ENCODE results near the gene GIT2. TPM values are rescaled to one million over a fixed set of nuclear protein-coding genes. Genes with fewer than 3 reads are reported as not detected.
"Not testable (repeated sequence)": the region's sequence is repeated elsewhere in the genome, so short reads cannot be mapped to it uniquely, and the experiment has no call there.

Gene GIT2
- total RNA-seq, 1 donor = 86.7 TPM

GRCh38 chr12:109893261-109893995 lies 102.7 kb downstream of the GIT2 start:
- Histone ChIP-seq H3K9me3 (ENCODE audit: low read depth, low read length) (no peaks in the 10 kb centered on the region), H3K4me3 (ENCODE audit: low read length) (no peak overlapping the region), H3K27me3 (ENCODE audit: insufficient read depth, low read length) (no peaks in the 10 kb centered on the region), H3K4me1 (ENCODE audit: insufficient read depth, low read length) (peaks cover 44% of the 10 kb centered on the region)

DNA sequence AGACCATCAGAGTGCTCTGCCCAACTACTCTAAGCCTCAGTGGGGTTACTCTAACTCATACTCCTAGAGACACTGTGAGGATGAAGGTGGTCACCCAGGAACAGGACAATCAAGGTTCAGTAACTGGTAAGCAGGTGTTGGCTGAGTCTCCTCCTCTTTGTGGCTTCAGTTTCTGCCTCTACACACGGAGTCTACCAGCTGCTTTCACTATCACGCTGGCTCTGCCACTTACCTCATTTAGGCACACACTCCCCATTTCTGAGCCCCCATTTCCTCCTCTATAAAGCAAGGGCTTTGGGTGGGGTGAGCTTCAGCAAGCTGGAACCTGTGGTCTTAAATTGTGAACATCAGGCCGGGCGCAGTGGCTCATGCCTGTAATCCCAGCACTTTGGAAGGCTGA lies 103.4 kb downstream of the GIT2 start:
- H3K9me3 ChIP-seq (ENCODE audit: low read depth, low read length) = no peaks in the 10 kb centered on the region
- no peaks in the 10 kb centered on the region for H3K27me3 ChIP-seq (ENCODE audit: insufficient read depth, low read length)
- peaks cover 50% of the 10 kb centered on the region for H3K4me1 ChIP-seq (ENCODE audit: insufficient read depth, low read length)
- H3K4me3 ChIP-seq (ENCODE audit: low read length) = no peak overlapping the region

DNA sequence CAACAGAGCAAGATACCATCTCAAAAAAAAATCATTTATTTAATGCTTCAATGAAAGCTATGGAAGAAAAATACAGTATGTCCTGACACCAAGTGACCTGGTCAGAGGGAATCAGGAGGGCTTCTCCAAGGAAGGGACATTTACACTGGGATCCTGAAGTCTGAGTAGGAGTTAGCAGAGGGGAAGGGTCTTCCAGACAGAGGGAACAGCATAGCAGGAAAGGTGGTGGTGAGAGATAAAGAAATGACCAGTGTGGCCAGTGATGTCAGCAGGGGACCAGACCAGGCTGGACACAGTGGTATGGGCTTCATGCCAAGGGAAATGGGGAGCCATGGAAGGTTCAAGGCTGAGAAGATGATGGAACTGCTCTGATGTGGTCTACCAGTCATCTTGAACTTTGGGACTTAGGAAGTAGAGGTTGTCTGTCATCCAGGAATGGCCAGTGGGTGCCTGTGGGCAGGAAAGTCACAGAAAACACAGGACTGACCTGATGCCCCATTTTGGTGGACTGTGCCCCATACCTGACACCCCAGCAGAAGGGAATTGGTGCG lies 103.9 kb downstream of the GIT2 start:
- Histone ChIP-seq H3K9me3 (ENCODE audit: low read depth, low read length) (no peaks in the 10 kb centered on the region), H3K4me1 (ENCODE audit: insufficient read depth, low read length) (peaks cover 55% of the 10 kb centered on the region), H3K27me3 (ENCODE audit: insufficient read depth, low read length) (no peaks in the 10 kb centered on the region), H3K4me3 (ENCODE audit: low read length) (no peak overlapping the region)

DNA sequence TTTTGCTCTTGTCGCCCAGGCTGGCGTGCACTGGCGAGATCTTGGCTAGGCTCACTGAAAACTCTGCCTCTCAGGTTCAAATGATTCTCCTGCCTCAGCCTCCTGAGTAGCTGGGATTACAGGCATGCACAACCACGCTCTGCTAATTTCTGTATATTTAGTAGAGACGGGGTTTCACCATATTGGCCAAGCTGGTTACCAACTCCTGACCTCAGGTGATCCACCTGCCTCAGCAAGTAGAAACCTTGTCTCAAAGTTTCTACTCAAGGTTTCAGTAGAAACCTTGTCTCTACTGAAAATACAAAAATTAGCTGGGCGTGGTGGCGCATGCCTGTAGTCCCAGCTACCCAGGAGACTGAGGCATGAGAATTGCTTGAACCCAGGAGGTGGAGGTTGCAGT lies 104.4 kb downstream of the GIT2 start:
- not testable (repeated sequence) for H3K9me3 ChIP-seq (ENCODE audit: low read depth, low read length); H3K4me3 ChIP-seq (ENCODE audit: low read length); H3K27me3 ChIP-seq (ENCODE audit: insufficient read depth, low read length)
- peaks cover 61% of the 10 kb centered on the region for H3K4me1 ChIP-seq (ENCODE audit: insufficient read depth, low read length)

GRCh38 chr12:109890620-109891170 lies 105.5 kb downstream of the GIT2 start:
- no peaks in the 10 kb centered on the region for H3K9me3 ChIP-seq (ENCODE audit: low read depth, low read length)
- H3K4me3 ChIP-seq (ENCODE audit: low read length) = no peak overlapping the region
- H3K27me3 ChIP-seq (ENCODE audit: insufficient read depth, low read length) = no peaks in the 10 kb centered on the region
- peaks cover 65% of the 10 kb centered on the region for H3K4me1 ChIP-seq (ENCODE audit: insufficient read depth, low read length)

GRCh38 chr12:109888179-109889020 lies 107.8 kb downstream of the GIT2 start:
- peaks cover 65% of the 10 kb centered on the region for H3K4me1 ChIP-seq (ENCODE audit: insufficient read depth, low read length)
- no peaks in the 10 kb centered on the region for H3K27me3 ChIP-seq (ENCODE audit: insufficient read depth, low read length)
- no peaks in the 10 kb centered on the region for H3K9me3 ChIP-seq (ENCODE audit: low read depth, low read length)
- no peak overlapping the region for H3K4me3 ChIP-seq (ENCODE audit: low read length)

DNA sequence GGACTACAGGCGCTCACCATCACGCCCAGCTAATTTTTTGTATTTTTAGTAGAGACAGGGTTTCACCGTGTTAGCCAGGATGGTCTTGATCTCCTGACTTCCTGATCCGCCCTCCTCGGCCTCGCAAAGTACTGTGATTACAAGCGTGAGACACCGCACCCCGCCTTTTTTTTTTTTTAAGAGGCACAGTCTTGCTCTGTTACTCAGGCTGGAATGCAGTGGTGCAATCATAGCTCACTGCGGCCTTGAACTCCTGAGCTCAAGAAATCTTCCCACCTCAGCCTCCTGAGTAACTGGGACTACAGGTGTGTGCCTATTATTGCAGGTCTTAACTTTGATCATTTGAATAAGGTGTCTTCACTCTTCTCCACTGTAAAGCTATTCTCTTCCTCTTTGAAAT lies 110.6 kb downstream of the GIT2 start:
- Histone ChIP-seq H3K4me3 (ENCODE audit: low read length) (no peak overlapping the region), H3K9me3 (ENCODE audit: low read depth, low read length) (no peaks in the 10 kb centered on the region)

DNA sequence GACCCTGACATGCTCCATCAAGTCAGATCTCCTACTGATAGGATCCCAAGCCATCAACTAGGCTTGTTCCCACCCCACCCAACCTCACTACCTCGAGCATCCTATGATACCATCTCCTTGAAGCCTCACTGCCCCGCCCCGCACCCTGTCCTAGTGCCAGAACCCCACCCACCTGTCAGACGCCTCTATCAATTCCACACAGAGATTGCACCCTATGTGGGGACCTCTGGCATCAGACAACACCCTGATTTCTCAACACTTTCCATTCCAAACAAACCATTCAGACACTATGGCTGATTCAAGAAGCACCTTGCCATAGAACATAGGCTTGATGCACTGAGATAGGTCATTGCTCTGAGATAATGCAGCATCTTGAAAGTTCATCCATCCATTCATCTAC lies 112.7 kb downstream of the GIT2 start:
- Histone ChIP-seq H3K4me1 (ENCODE audit: insufficient read depth, low read length) (peaks cover 48% of the 10 kb centered on the region), H3K9me3 (ENCODE audit: low read depth, low read length) (no peaks in the 10 kb centered on the region), H3K4me3 (ENCODE audit: low read length) (no peak overlapping the region), H3K27me3 (ENCODE audit: insufficient read depth, low read length) (no peaks in the 10 kb centered on the region)

More for the DNA sequence above, 110.6 kb downstream of the GIT2 start:
- Histone ChIP-seq H3K4me1 (ENCODE audit: insufficient read depth, low read length) (peaks cover 54% of the 10 kb centered on the region), H3K27me3 (ENCODE audit: insufficient read depth, low read length) (no peaks in the 10 kb centered on the region)

DNA sequence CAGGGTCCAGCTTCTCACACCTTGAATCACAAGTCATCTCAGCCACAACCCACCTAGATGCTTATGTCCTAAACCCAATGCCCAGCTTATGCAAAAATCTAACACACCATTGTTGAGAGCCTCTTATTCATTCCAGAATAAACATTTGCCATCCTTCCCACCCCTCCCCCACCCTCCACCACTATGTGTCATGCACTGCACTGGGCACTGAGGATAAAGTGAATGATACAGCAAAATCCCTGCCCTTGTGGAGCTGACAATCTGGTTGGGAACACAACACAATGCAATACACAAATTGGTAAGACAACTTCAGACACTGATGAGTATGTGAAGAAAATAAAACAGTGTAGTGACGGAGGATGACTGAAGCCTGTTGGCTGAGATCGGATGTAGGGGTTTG lies 114.4 kb downstream of the GIT2 start:
- no peak overlapping the region for H3K4me3 ChIP-seq (ENCODE audit: low read length)
- peaks cover 48% of the 10 kb centered on the region for H3K4me1 ChIP-seq (ENCODE audit: insufficient read depth, low read length)
- no peaks in the 10 kb centered on the region for H3K27me3 ChIP-seq (ENCODE audit: insufficient read depth, low read length)
- H3K9me3 ChIP-seq (ENCODE audit: low read depth, low read length) = no peaks in the 10 kb centered on the region

- H3K4me3 ChIP-seq (ENCODE audit: low read length) = peak overlapping the region; percentile 88
- no peaks in the 10 kb centered on the region for H3K27me3 ChIP-seq (ENCODE audit: insufficient read depth, low read length)
- H3K4me1 ChIP-seq (ENCODE audit: insufficient read depth, low read length) = peaks cover 50% of the 10 kb centered on the region
- no peaks in the 10 kb centered on the region for H3K9me3 ChIP-seq (ENCODE audit: low read depth, low read length)
Measured at GRCh38 chr12:109880938-109881337, 115.2 kb downstream of the GIT2 start.

- Histone ChIP-seq H3K4me1 (ENCODE audit: insufficient read depth, low read length) (peaks cover 56% of the 10 kb centered on the region), H3K4me3 (ENCODE audit: low read length) (peak within 1 kb of the TSS; percentile 88), H3K27me3 (ENCODE audit: insufficient read depth, low read length) (no peaks in the 10 kb centered on the region), H3K9me3 (ENCODE audit: low read depth, low read length) (no peaks in the 10 kb centered on the region)
Measured at GRCh38 chr12:109880043-109880931, 115.9 kb downstream of the GIT2 start, which contains the start of gene GLTP. Gene GLTP, minus strand, starts transcription at chr12:109880541. Its CDS starts 167 bp downstream, at chr12:109880374.

Other genes starting within 250 kb of the GIT2 start
- gene TRPV4, start 163.0 kb downstream of the GIT2 start, total RNA-seq = 0.31 TPM
- gene GLTP, start 115.8 kb downstream of the GIT2 start, total RNA-seq = 63.0 TPM
- 7.9 TPM for gene TCHP, start 96.1 kb downstream of the GIT2 start, total RNA-seq
- gene ANKRD13A, start 3.1 kb upstream of the GIT2 start, total RNA-seq = 134 TPM
- 16.2 TPM for gene C12orf76, start 52.2 kb upstream of the GIT2 start, total RNA-seq
- 2.2 TPM for gene IFT81, start 128.0 kb upstream of the GIT2 start, total RNA-seq

Data from mononuclear cell (primary cell).